Neural progenitor cell (in vitro differentiated cells): Measurements from ENCODE around the gene GPX8.

Experiments
- EZH2 ChIP-seq: fragments of 200-600 bp; sonication (generic); IDR thresholded peaks from 2 replicates; pipeline ENCODE4 v1.6.1; 2017; ENCODE audit warnings: antibody characterized with exemption, mild to moderate bottlenecking, moderate library complexity
- EZH2phosphoT487 ChIP-seq: fragments of 200-600 bp; sonication (generic); IDR thresholded peaks from 2 replicates; pipeline ENCODE4 v1.6.1; 2017; ENCODE audit warnings: antibody characterized with exemption
- TF ChIP-seq, protein P1 (sequence below): fragments of 200-600 bp; sonication (generic); IDR thresholded peaks from 2 replicates; pipeline ENCODE4 v1.5.1; 2017; ENCODE audit warnings: antibody characterized with exemption, mild to moderate bottlenecking

DNA sequence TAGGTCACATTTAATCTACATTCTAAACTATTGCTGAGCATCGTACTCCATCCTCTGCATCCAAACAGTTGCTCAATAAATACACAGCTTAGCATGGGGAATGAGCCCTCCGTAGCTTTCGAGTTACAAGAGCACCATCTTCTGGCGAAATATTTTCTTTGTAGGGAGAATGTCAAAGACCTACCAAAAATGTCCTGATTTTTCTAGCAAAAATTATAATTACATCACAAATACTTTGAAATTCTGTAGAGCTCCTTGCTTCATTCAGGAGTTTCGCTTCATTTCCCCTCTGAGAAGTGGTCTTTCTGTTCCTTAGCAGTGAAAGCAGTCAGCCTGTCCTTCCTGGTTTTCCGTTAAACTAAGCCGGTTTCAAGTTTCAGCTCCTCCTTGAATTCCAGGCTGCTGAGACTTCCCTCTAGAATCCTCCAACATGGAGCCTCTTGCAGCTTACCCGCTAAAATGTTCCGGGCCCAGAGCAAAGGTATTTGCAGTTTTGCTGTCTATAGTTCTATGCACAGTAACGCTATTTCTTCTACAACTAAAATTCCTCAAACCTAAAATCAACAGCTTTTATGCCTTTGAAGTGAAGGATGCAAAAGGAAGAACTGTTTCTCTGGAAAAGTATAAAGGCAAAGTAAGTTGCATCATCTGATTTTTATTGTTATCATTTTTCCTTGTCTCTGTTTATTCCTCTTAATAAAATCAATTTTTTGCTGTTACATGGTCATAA lies at the start of gene GPX8:
- TF ChIP-seq, protein P1, sequence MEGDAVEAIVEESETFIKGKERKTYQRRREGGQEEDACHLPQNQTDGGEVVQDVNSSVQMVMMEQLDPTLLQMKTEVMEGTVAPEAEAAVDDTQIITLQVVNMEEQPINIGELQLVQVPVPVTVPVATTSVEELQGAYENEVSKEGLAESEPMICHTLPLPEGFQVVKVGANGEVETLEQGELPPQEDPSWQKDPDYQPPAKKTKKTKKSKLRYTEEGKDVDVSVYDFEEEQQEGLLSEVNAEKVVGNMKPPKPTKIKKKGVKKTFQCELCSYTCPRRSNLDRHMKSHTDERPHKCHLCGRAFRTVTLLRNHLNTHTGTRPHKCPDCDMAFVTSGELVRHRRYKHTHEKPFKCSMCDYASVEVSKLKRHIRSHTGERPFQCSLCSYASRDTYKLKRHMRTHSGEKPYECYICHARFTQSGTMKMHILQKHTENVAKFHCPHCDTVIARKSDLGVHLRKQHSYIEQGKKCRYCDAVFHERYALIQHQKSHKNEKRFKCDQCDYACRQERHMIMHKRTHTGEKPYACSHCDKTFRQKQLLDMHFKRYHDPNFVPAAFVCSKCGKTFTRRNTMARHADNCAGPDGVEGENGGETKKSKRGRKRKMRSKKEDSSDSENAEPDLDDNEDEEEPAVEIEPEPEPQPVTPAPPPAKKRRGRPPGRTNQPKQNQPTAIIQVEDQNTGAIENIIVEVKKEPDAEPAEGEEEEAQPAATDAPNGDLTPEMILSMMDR: peak; percentile 78
- TF ChIP-seq EZH2: no peak
- TF ChIP-seq EZH2phosphoT487: no peak
